Left colon (tissue), 2 donors: Measurements from ENCODE around the gene TCHP. TPM values are rescaled to one million over a fixed set of nuclear protein-coding genes. Genes with fewer than 3 reads are reported as not detected.
"Not testable (repeated sequence)": the region's sequence is repeated elsewhere in the genome, so short reads cannot be mapped to it uniquely, and the experiment has no call there.

Experiments used
- ATAC-seq: fragments of 200-7000 bp; cut with Tn5 transposase; one replicate; pipeline ENCODE4 v1.9.1; 2020; ENCODE audit warnings: mild to moderate bottlenecking, moderate library complexity
- DNase-seq, 2 donors: peaks; one replicate each; pipeline ENCODE4 v3.0.0-alpha.2; 2020
- intact Hi-C, 2 donors: fragments of 100-400 bp; cut with DNase I in 1 of 2; cut with micrococcal nuclease in 1 of 2; formaldehyde crosslinking; loops; one replicate each; pipeline versions ENCODE4 v1.11.2 to v1.14.0; 2022; cut with DNase I, micrococcal nuclease
- total RNA-seq, 2 donors: library from RNA; stranded (reverse); fragmentation: NEBNext Ultra II Directional; extraction: Animal tissue kit (Norgen Biotek cat#: 25700); gene quantifications; one replicate each; pipeline ENCODE4 v1.2.1, GENCODE V29; 2021
- donor health status: DM: no; HTN: no; CAD: no.
- donor health status: DM: yes; HTN: yes; CAD: no.

Gene TCHP
- total RNA-seq, 2 donors from 2014 or later, result 15.0 to 17.2 TPM

DNA sequence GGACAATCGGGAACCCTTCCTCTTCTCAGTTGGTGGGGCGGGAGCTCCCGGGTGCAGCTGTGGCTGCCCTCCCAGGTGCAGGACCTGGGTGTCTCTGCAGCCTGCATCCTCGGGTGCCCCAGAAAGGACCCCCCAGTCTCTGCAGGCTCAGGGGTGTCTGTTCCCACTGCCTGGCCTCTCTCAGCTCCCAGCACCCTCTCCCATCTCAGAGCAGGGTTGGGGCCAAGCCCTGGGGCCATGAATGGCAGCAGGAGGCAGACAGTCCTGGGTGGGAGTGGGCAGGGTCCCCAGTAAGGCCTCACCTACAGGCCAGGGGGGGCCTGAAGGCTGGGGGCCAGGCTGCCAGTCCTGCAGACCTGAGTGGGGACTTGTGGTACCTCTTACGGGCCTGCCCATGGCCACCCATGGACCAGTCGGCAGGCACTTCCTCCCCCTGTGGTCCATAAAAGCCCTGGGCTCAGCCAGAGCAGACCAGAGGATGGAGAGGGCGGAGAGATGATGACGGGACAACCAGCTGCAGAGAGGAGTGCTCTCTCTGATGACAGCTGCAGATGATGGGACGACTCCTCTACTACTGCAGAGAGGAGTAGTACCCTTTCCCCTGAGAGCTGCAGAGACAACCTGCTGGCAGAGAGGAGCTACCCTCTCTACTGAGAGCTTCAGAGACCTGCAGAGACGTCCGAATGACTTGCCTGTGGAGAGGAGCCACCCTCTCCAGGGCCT lies 26.6 kb downstream of the TCHP start:
- no peak for DNase-seq
- no peak for ATAC-seq
- intact Hi-C loops, result no loop called here

DNA sequence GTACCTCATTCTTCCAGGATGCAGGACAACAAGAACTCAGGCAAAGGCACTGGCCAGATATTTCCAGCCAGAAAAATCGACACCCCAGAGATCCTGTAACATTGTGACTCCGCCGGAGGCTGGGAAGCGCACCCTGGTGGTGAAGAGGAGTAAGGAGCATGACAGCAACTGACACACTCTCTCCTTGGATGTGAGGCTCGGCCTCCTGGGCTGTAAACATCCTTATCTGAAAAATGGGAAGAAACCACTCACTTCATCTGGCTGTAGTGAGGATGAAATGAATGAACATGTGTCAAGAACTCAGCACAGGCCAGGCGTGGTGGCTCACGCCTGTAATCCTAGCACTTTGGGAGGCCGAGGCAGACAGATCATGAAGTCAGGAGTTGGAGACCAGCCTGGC lies 27.5 kb downstream of the TCHP start:
- DNase-seq (peak in 1 of 2 donors; percentile 48), ATAC-seq (peak; percentile 79)
- intact Hi-C loops, result no loop called here

DNA sequence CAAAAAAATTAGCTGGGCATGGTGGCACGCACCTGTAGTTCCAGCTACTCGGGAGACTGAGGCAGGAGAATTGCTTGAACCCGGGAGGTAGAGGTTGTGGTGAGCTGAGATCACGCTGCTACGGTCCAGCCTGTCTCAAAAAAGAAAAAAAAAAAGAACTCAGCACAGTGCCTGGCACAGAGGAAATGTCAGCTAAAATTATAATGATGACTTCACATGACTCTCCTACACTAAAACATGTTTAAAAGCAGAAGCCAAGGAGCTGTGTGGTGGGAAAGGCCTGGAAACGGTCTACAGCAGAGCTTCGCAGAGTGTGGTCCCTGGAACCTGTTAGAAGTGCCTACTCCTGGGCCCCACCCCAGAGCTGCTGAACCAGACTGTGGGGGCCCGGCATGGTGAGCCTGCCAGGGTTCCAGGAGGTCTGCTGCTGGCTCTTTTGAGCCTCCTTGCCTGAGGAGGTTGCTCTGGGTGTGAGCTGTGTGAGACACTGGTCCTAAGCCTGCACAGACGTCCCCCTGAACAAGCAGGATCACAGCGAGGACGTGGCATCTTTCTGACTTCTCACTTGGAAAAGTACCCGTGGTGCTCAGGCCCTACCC lies 28.1 kb downstream of the TCHP start:
- intact Hi-C loops, result no loop called here
- ATAC-seq (no peak), DNase-seq (no peak)

DNA sequence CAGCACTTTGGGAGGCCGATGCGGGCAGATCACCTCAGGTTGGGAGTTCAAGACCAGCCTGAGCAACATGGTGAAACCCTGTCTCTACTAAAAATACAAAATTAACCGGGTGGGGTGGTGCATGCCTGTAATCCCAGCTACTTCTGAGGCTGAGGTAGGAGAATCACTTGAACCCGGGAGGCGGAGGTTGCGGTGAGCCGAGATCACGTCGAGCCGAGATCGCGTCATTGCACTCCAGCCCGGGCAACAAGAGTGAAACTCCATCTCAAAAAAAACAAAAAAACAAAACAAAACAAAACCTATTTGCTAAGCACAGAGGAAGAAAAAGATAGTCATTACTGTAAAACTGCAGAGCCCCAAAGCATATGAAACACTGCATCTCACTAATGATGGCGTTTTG lies 29.3 kb downstream of the TCHP start:
- ATAC-seq, DNase-seq, intact Hi-C loops: not testable (repeated sequence)

DNA sequence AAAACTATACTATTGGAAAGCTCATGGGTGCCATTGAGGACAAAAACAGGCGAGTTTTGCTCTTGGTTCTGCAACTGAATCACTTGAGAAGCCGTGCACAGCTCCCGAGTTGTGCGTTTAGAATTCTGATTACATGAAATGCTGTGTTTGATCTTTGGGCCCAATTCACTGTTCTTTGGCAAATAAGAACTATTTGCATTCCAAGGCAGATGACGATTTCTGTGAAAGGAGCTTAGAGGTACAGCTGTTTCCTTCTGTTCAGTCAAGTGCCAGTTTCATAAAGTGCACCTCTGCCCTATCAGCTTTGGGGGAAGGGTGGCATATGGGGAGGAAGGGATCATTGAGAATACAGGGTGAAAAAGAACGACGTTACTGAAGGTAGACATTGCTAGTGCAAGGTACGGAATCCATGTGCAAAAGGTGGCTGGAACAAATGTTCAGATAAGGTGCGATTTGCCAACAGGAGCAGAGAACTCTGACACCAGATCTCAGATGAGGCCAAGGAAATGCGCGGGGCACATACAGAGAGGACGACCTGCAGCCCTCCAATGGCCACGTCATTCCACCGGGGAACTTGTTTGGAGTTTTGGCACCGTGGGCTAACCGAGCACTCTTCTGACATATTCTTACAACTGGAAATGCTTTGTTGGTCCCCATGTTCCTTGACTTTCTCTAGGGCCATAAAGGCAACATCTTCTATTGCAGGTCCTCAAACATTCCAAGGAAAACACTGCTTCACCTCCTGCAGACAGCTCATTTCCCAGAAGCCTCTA lies 30.1 kb downstream of the TCHP start:
- DNase-seq (no peak), ATAC-seq (peak; percentile 21)
- intact Hi-C loops, result no loop called here

DNA sequence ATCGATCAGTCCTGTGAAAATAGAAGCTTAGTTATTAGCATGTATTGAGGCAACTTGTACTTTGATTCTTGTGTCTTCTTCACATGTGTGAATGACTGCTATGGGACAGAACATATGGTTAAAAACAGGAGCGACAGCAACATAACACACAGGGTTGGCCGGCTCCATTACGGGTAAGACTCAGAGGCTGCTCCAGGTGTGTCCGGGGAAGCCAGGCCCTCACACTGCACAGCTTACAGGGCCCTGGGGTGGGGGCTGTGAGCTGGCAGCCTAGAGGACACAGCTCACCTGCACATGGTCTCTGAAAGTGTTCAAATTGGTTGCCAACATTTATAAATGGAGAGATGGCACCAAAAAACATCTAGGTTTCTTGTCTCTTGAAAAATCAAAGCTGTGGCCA lies 31.1 kb downstream of the TCHP start:
- intact Hi-C loops, result no loop called here
- ATAC-seq (no peak), DNase-seq (no peak)

DNA sequence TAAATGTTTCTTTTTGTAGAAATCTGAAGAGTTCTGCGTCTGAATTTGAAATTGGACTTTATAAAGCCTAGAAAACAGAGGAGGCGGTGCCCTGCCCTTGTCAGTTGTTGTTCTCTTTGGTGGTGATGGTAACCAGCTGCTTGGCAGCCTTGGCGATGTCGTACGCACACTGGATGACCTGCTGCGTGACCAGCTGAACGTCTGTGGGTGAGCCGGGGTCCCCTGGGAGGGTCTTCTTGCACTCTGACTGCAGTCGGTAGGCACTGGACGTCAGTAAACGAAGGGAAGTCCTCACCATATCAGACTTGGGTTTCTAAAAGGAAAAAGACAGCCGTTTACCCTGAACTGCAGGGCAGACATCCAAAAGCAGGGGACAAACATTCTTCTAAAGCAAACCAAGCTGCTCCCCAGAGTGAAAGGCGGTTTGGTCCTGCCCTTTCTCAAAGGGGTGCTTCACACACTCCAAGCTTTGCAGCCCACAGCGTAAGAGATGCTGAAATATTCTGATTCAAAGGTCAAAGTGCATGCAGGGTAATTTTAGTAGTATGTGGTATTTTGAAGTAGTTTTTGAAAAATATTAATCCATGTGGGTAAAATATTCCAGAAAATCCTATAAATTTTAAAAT lies 32.9 kb downstream of the TCHP start:
- intact Hi-C loops, result no loop called here
- ATAC-seq (no peak), DNase-seq (no peak)

DNA sequence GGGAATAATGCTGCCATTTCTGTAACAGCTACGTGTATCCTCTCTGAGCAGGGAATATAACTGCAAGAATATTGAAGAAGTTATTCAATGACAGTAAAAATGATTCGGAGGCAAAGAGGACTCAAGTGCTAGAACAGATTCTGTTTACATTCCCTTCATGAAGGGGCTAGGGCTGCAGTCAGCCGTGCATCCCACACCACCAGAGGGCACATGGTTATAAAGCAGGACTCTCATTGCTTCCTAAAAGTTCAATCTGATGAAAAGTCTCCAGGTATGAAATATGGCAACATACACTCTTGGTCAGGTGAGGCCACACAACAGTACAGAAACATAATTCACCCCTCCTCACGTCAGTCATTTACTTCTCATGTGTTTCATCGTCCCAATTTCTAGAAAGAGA lies 34.0 kb downstream of the TCHP start:
- intact Hi-C loops, result no loop called here
- DNase-seq, result no peak
- ATAC-seq, result peak; percentile 56

DNA sequence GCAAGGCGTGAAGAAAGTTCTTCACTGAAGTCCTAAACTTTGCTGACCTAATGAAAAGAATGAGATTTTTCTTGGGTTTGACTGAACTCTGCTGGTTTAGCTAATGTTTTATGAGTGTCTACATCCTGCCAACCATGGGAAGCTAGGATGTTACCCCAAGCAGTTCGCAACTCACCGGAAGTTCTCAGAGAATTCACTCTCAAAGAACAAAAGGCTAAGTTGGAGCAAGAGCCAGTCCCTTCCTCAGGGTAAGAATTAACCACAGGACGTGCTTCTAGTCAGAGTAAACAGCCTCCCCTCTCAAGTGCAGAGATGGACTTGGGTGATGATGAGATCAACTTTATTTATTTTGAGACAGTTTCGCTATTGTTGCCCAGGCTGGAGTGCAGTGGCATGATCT lies 37.3 kb downstream of the TCHP start:
- no peak for ATAC-seq

DNA sequence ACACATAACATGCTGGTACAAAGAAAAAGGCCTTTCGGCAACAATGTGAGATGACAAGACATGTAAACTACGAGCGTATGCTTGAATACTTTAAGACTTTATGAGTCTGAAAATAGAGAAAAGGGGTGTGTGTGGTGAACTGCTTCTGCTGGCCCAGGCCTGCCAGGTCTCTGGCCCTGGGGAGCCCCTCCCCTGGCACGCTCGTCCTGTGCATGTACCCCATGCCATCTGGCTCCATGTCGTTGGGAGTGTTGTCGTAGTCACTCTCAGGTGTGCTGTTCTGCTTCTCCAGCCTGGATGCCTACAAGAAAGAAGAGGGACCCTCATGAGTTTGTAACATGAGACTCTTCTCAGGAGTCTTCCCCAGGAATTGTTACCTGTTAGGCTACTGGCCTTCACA lies 38.9 kb downstream of the TCHP start:
- no peak for ATAC-seq
- intact Hi-C loops, result no loop called here
- DNase-seq, result no peak

More for the DNA sequence above, 37.3 kb downstream of the TCHP start:
- intact Hi-C loops, result no loop called here
- DNase-seq, result no peak

DNA sequence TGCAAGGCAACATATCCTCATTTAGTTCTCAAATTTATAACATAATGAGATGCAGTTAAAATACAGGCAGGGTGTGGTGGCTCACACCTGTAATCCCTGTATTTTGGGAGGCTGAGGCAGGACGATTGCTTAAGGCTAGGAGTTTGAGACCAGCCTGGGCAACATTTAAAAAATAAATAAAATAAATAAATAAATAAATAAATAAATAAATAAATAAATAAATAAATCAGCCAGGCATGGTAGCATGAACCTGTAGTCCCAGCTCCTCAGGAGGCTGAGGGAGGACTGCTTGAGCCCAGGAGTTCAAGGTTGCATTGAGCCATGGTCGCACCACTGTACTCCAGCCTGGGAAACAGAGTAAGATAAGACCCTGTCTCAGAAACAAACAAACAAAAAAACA lies 39.4 kb downstream of the TCHP start:
- no peak for ATAC-seq
- DNase-seq, result no peak
- intact Hi-C loops, result no loop called here

DNA sequence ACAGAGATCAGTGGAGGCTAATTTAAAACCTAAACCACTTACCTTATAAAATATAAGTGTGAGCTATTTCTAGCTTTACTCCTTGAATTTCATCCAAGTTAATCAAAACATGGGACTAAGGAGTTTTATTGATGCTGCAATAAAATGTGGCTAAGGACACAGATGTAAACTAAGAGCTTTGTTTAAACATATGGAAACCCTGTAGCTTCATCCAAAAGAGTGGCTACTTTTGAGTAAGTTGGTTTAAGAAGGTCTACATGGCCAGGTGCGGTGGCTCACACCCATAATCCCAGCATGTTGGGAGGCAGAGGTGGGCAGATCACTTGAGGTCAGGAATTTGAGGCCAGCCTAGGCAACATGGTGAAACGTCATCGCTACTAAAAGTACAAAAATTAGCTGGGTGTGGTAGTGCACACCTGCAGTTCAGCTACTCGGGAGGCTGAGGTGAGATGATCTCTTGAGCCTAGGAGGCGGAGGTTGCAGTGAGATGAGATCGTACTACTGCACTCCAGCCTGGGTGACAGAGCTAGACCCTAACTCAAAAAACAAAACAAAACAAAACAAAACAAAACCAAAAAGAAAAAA lies 40.4 kb downstream of the TCHP start:
- intact Hi-C loops, result no loop called here
- DNase-seq, result peak; percentile 36 to 67
- ATAC-seq, result peak; percentile 84

DNA sequence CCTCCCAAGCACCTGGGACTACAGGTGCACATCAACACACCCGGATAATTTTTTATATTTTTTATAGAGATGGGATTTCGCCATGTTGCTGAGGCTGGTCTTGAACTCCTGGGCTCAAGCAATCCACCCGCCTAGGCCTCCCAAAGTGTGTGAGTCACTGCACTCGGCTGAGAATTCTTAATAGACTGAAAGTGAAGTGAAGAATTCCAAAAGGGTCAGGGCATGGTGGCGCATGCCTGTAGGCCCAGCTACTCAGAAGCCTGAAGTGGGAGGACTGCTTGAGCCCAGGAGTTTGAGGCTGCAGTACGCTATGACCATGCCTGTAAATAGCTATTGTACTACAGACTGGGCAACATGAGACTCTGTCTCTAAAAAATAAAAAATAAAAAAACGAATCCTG lies 43.7 kb downstream of the TCHP start:
- no peak for ATAC-seq
- intact Hi-C loops, result no loop called here
- DNase-seq, result no peak

DNA sequence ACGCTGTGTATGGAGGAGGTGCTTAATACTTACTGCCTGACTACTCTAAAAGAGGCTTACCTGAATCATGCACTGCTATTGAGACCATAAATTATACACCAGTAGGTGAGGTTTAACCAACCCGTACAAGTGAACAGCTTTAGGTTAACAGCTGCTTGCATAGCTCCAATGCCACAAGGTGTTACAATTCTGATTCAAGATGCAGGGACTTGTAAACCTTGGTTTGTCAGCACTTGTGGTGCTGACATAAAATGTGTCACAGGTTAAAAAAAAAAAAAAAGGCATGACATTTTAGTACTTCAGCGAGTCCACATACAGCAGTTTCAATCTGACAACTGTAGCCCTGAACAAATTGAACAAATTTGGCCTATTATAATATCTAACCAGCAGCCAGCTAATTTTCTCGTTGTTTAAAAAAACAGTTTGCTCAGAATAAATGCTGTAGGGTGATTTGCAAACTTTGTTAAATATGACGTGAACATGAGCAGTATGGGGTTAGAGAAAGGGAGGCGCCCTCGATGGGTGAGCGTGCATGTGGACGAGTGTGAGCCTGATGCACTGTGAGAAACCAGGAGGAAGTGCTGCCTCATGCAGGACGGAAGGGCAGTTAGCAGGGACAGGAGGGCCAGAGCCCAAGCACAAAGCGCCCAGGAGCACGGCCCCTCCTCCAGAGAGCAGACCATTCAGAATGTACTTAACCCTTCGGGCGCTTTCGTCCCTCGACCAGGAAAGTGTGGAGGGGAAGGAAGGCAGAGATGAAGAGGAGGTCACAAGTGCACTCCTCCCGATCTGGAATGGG lies 44.7 kb downstream of the TCHP start:
- ATAC-seq, result no peak
- intact Hi-C loops, result no loop called here
- DNase-seq, result no peak

DNA sequence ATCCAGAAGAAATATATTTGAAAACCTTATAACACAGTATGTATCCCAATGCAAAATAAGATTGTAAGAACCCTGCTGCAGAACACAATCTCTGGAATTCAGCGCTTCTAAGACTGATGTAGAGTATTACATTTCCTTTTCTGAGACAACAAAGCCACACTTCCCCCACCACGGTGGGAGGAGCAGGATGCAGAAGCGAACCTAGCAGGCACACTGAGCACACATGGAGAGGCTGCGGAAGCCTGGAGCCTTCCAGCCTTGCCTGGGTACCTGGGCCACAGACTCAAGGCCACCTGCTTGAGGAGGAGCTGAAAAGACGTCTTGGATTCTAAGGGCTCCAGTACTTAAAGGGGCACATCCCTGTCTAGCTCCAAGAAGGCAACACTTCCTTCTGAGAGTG lies 46.4 kb downstream of the TCHP start:
- no peak for ATAC-seq
- intact Hi-C loops, result no loop called here

DNA sequence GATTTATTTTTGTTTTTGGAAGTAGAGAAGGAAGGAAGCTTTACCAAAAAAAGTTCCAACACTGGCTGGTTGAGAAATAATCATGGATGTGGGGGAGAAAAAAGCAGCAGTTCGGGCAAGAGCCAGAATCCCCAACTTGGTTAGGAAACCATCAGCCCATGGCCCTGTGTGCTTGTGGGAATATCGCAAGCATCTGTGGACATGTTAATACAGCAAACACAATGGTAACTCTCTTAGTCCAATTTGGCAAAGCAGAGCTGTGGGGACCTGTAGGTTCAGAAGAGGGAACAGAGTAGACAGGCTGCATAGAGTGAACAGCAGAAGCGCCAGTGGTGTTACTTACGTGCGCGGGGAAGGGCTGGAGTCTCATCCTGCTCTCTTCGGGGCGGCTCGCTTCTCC lies 46.8 kb downstream of the TCHP start:
- DNase-seq, result no peak

More for the DNA sequence above, 46.4 kb downstream of the TCHP start:
- DNase-seq, result no peak

DNA sequence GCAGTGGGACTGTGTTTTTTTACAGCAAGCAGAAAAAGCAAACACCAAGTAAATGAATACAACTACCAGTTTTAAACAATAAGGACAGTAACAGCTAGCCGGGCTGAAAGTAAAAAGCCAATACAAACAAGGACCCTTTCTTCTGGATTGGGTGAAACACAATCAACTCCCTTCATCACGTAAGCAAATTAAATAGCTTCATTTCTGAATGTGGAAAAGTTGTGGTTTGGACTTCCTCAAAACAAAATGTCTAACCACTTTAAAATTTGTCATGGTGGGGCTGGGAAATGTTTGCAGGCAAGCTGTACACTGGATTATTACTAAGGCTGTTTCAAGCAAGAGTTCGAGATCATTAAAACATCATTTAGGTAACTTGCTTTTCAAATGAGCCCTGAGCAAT lies 47.4 kb downstream of the TCHP start:
- intact Hi-C loops, result no loop called here
- DNase-seq, result no peak
- ATAC-seq, result no peak

More for the DNA sequence above, 46.8 kb downstream of the TCHP start:
- intact Hi-C loops, result no loop called here
- no peak for ATAC-seq

DNA sequence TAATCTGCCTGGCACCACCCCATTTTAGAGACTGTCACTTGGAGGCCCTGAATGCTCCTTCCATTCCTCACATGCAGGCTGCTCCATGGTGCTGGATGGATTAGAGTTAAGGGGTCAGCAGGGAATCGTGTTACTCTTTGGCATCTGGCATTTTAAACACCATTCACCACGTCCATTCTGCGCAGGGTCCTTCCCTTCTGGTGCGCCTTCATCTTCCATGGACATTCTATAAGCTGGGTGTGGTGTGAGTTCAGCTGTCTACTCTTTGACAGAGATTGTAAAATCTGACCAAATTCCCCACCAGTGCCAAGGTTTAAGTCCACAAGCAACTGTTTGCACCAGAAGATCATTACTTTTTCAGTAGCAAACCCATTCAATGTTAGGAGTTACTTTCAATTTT lies 48.3 kb downstream of the TCHP start:
- DNase-seq, result no peak

DNA sequence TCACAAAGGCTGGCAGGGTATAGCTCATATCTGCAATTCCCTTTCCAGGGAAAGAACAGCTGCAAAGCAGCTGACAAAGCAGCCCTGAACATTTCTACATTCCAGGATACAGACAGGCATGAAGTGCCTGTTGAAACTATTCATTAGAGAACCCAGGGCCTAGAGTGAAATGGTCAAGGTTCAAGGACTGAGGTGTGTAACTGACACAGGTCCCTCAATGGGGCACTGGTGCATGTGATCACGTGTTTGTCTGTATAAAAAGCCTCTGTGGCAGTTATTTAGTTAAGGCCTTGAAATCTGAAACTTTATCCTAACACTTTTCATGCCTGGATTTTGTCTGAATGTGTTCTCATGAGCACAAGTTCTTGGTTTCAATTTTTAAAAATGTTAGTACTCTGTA lies 49.0 kb downstream of the TCHP start:
- intact Hi-C loops, result no loop called here
- ATAC-seq (peak; percentile 89), DNase-seq (no peak)

More for the DNA sequence above, 48.3 kb downstream of the TCHP start:
- intact Hi-C loops, result no loop called here
- ATAC-seq, result peak; percentile 83
